Cardiac fibroblast (primary cell): Measurements from ENCODE around the gene ELMO3.

Experiments
- DNase-seq, 2 donors: peaks; one replicate each; pipeline versions ENCODE4 v3.0.0 to v3.0.0-alpha.2; 2010; ENCODE audit warnings: low read depth in 2 of 2
- H3K4me3 ChIP-seq, 2 donors: replicated peaks in 1 of 2; 1 replicate in 1 of 2; 2 replicates in 1 of 2; pipeline ENCODE4 v1.5.1; 2011; ENCODE audit warnings: low read depth in 2 of 2, low read length in 2 of 2, mild to moderate bottlenecking in 2 of 2, moderate library complexity in 1 of 2
- CTCF ChIP-seq: IDR thresholded peaks from one replicate; pipeline ENCODE4 v1.5.1; 2011; ENCODE audit warnings: low read depth, mild to moderate bottlenecking, low read length, inconsistent platforms

ELMO3 gene

GRCh38 chr16:67192781-67193361 is 6.1 kb upstream of the ELMO3 start:
- H3K4me3 ChIP-seq: peak overlapping the region; percentile 96 to 98
- no peak for TF ChIP-seq CTCF
- no peak for DNase-seq

DNA sequence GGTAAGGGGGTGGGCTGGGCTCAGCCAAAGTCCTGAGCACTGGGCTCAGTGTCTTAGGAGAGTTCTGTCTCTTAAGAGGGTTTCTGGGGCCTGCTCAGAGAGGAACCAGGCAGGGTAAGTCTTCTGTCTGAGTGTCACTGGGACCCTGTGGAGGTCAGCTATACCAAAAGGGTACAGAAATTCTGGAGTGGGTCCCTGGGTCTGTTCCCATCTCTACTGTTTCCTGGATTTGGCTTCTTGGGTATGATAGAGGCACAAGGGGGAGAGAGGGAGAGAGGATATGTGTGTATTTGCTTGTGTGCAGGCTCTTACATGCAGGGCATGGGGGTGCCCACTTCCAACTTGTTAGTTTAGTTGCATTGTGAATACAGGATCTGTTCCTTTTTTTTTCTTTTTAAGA is 5.4 kb upstream of the ELMO3 start:
- no peak for DNase-seq
- TF ChIP-seq CTCF: no peak
- H3K4me3 ChIP-seq: peak overlapping the region; percentile 96 to 98

GRCh38 chr16:67194260-67194659 is 4.7 kb upstream of the ELMO3 start:
- H3K4me3 ChIP-seq: no peak overlapping the region
- no peak for DNase-seq
- no peak for TF ChIP-seq CTCF

DNA sequence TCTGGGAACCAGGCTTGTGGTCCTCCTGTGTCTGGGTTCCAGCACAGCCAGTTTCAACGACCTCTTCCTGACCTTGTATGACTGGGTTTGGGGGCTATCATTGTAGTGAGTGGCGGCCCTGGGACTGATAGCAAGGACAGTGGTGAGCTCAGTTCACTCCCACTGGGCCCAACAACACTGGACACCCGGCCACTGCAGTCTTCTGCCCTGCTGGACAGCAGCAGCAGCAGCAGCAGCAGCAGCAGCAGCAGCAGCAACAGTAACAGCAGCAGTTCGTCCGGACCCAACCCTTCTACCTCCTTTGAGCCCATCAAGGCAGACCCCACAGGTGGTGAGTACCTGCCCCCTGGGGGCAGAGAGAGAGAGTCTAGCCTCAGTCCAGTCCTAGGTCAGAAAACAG is 3.3 kb upstream of the ELMO3 start:
- no peak overlapping the region for H3K4me3 ChIP-seq
- no peak for TF ChIP-seq CTCF

GRCh38 chr16:67196881-67197280 is 2.0 kb upstream of the ELMO3 start:
- TF ChIP-seq CTCF: no peak
- DNase-seq: no peak
- no peak overlapping the region for H3K4me3 ChIP-seq

More for the DNA sequence above, 3.3 kb upstream of the ELMO3 start:
- no peak for DNase-seq

- no peak for TF ChIP-seq CTCF
- no peak for DNase-seq
- H3K4me3 ChIP-seq: no peak overlapping the region
Observed at GRCh38 chr16:67197704-67198103, 1.2 kb upstream of the ELMO3 start.

GRCh38 chr16:67198238-67198734 is 645 bp upstream of the ELMO3 start:
- peak; percentile 68 for TF ChIP-seq CTCF
- DNase-seq: peak; percentile 35 to 50
- no peak overlapping the region for H3K4me3 ChIP-seq
